GM12873 (cell line): Measurements from ENCODE around the gene RBM24.

Source experiments
- TF ChIP-seq, protein P1 (sequence below): IDR thresholded peaks from 2 replicates; pipeline ENCODE4 v1.5.1; 2012; ENCODE audit warnings: low read depth, mild to moderate bottlenecking, moderate library complexity, low read length, control low read depth; ENCODE audit not compliant: insufficient read depth; ENCODE audit errors: missing control alignments

Gene RBM24

DNA sequence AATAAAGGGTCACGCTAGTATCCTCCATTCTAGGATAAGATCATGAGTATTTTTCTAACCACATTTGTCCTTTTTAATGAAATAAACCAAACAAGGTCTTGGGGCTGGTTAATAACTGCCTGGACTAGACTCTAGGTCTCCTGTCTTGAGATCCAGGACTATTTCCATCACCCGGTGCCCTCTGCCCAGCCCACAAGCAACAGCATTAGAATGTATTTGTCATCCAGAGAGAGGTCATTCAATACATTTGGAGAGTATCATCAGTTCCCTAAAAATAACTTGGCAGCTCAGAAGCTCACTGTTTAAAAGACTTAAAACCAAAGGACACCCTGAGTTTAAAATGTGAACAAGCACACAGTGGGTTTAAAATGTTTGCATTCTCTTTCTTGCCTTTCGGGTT is 4.4 kb upstream of the RBM24 start:
- TF ChIP-seq, protein P1, sequence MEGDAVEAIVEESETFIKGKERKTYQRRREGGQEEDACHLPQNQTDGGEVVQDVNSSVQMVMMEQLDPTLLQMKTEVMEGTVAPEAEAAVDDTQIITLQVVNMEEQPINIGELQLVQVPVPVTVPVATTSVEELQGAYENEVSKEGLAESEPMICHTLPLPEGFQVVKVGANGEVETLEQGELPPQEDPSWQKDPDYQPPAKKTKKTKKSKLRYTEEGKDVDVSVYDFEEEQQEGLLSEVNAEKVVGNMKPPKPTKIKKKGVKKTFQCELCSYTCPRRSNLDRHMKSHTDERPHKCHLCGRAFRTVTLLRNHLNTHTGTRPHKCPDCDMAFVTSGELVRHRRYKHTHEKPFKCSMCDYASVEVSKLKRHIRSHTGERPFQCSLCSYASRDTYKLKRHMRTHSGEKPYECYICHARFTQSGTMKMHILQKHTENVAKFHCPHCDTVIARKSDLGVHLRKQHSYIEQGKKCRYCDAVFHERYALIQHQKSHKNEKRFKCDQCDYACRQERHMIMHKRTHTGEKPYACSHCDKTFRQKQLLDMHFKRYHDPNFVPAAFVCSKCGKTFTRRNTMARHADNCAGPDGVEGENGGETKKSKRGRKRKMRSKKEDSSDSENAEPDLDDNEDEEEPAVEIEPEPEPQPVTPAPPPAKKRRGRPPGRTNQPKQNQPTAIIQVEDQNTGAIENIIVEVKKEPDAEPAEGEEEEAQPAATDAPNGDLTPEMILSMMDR, result no peak

DNA sequence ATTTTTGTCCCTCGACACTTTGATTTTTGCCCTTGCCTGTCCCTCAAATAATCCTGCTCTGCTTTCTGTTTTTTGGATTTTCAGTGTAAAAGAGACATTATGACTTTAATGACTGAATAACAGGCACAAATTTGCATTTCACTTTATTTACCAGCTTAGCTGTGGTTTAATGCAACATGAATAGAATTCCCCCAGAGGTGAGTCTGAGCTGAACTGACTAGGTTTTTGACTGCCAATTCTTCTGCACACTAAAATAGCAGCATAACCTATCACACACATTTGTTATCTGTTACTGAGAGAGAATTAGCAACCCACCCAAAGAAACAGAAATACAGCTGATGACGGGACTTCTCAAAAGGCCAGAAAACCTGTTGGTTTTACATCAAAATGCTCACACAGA is 3.9 kb upstream of the RBM24 start:
- TF ChIP-seq, protein P1, result no peak

DNA sequence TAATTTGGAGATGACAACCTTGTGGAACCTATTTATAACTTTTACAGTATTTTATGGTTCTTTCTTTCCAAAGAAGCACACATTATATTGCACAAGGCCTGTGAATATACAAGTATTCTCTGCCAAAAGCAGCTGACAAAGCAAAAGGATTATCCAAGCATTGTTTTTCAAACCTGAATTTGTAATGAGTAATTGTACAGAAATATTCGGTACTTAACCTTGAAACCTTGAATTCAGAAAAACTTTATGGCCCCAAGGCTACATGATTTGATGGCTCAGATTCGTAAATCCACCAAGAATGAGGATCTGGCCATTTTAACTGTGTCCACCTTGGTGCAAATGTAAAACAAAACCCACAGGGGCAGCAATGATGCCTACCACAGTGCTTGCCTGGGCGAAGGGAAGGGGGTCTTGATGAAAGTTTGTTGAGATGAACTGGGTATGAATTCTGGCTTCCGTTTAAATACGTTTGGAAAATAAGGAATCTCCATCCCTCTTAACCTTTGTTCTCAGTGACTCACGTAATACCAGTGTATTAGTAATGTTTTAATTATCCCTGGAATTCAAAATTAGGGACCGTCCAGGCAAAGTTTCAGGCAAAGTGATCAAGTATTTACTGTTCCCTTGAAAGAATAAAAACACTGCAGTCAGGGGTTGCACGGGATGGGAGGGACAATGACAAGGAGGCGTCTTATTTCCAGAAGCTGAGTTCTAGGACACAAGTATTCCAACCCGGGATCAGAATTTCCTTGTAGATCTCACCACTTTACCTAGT is 2.7 kb upstream of the RBM24 start:
- TF ChIP-seq, protein P1, result no peak

DNA sequence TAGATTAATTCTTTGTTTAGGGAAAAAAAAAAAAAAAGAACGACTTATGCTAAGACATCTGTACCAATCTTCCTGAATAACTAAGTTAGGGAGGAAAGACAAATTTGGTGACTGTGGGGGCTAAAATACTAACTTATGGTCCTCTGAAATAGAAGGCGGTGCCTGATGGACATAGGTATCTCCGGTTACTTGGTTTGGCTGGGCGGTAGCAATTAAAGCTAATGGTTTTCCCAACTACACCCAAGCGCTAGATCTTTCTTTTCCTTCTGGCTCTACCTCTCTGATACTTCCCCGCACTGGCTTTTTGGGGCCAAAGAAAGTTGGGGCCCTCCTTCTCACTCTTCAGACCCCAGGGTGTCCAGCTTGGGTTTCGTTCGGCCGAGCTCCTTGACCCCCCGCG is 1.0 kb upstream of the RBM24 start:
- TF ChIP-seq, protein P1, result no peak

DNA sequence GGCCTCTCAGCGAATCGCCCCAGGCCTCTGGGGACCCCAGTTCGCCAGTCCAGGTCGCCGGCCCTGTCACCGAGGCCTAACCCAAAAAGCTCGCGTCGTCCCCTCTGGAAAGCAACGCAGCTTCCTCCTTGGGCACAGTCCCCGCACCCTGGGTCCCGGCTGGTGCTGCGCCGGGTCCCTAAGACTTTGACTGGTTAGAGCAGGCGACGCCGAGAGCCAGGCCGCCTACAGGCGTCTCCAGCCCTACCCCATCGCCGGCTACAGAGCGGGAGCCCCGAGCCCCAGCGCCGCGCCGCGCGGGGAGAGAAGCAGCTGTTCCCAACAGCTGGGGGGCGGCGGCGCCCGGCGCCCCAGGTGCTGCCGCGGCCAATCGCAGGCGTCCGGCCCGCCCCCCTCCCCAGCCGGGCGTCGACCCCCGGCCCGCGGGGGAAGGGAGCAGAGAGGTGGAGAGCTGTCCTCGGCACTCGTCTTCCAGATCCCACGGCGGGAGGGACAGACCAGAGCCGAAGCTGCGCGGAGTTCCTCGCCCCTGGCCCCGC is 540 bp upstream of the RBM24 start:
- TF ChIP-seq, protein P1, result no peak

DNA sequence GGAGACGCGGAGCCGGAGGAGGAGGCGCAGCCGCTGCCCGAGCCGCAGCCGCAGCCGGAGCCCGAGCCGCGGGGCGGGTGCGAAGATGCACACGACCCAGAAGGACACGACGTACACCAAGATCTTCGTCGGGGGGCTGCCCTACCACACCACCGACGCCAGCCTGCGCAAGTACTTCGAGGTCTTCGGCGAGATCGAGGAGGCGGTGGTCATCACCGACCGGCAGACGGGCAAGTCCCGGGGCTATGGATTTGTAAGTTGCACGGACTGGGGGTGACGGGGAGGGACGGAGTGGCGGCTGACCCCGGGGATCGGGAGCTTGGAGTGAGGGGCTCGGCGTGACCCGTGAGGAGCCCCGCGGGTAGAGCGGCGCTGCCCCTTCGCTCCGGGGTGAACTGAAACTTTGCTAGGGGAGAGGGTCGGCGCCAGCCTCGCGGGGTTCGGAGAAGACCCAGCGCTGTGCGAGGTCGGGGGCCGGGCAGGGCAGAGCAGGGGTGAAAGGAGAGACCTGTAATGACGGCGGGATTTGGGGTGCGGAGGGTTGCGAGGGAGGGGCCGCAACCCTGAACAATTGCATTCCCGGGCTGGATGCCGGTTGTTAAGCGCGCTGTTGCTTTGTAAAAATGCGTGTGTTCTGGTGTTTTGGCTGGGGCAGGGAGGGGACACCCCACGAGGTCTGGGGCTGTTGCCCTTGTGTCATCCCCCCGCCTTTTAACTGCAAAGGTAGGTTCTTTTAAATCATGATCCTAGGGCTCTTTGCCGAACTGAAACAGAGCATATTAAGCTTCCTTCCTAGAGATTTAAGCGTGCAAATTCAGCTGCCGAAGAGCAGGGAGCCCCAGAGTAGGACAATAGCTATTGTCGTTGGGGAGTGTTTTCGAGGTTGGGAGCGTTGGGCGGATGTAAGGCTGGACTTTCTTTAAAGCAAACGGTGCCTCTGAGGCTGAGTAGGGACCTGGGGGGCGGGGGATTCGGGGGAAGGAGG is 628 bp downstream of the RBM24 start:
- TF ChIP-seq, protein P1, result no peak

DNA sequence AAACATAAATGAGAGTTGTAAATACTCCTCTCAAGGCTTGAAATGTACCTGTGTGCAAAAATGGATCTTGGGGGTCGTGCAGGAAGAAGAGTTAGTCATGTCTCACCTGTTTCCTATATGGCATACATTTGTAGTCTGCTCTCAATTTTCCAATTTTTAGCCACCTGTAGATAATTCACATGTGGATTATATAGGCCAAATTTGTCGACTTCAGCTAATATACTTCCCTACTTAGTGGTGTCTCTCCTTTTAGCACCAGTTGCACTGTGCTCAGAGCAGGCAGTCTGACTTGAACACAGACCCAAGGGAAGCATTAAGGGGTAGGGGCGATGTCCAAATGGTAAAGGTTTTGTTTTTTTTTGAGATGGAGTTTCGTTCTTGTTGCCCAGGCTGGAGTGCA is 1.9 kb downstream of the RBM24 start:
- TF ChIP-seq, protein P1, result no peak
